WTC11 (cell line): ENCODE measurements around the gene NCMAP. TPM values are rescaled to one million over a fixed set of nuclear protein-coding genes. Genes with fewer than 3 reads are reported as not detected.

Experiments used
- ATAC-seq: fragments of 200-7000 bp; cut with Tn5 transposase; 2 replicates; pipeline ENCODE4 v1.10.0; 2021; ENCODE audit warnings: mild to moderate bottlenecking, moderate library complexity
- CTCF ChIA-PET: fragments of 300-600 bp; sonication (Branson Sonifier 250); formaldehyde crosslinking; loops from one replicate; lab custom pipeline; 2021; ENCODE audit warnings: antibody characterized with exemption; lab: Charles Lee
- POLR2A ChIA-PET: fragments of 350-600 bp; sonication (Branson Sonifier 250); formaldehyde crosslinking; loops from one replicate; lab custom pipeline; 2021; ENCODE audit warnings: antibody characterized with exemption; lab: Charles Lee
- DNase-seq: peaks from one replicate; pipeline ENCODE4 v3.0.0; 2021; ENCODE audit warnings: low spot score
- H3K27ac Mint-ChIP-seq: 2 replicates; pipeline ENCODE4 v1.8.0; 2021; ENCODE audit warnings: mixed read lengths
- H3K27me3 Mint-ChIP-seq: 2 replicates; pipeline ENCODE4 v1.8.0; 2021; ENCODE audit warnings: low read depth, mild to moderate bottlenecking, moderate library complexity, mixed read lengths
- H3K36me3 Mint-ChIP-seq: 2 replicates; pipeline ENCODE4 v1.8.0; 2021; ENCODE audit warnings: mixed read lengths
- H3K4me1 Mint-ChIP-seq: 2 replicates; pipeline ENCODE4 v1.8.0; 2022; ENCODE audit warnings: mixed read lengths
- H3K4me3 Mint-ChIP-seq: 2 replicates; pipeline ENCODE4 v1.8.0; 2021; ENCODE audit warnings: mild to moderate bottlenecking, moderate library complexity, mixed read lengths
- H3K9me3 Mint-ChIP-seq: 2 replicates; pipeline ENCODE4 v1.8.0; 2021; ENCODE audit warnings: mixed read lengths
- CREB1 ChIP-seq: sonication (generic); formaldehyde crosslinking; IDR thresholded peaks from 2 replicates; pipeline ENCODE4 v1.8.0; 2023; ENCODE audit warnings: mild to moderate bottlenecking, missing genetic modification reagents
- EMX1 ChIP-seq: fragments of 250-450 bp; sonication (Bioruptor Pico); IDR thresholded peaks from 2 replicates; pipeline ENCODE4 v1.8.0; 2021; ENCODE audit warnings: mild to moderate bottlenecking
- ETV6 ChIP-seq: sonication (generic); formaldehyde crosslinking; IDR thresholded peaks from 2 replicates; pipeline ENCODE4 v1.8.1; 2022; ENCODE audit warnings: mild to moderate bottlenecking, missing genetic modification reagents
- FOXK1 ChIP-seq: sonication (generic); formaldehyde crosslinking; IDR thresholded peaks from 2 replicates; pipeline ENCODE4 v1.8.0; 2022; ENCODE audit warnings: mild to moderate bottlenecking, moderate library complexity, missing genetic modification reagents
- JAZF1 ChIP-seq: fragments of 250-450 bp; sonication (Bioruptor Pico); IDR thresholded peaks from 2 replicates; pipeline ENCODE4 v1.9.0; 2021; ENCODE audit warnings: moderate library complexity, mild to moderate bottlenecking, inconsistent platforms
- JUN ChIP-seq: sonication (generic); formaldehyde crosslinking; IDR thresholded peaks from 2 replicates; pipeline ENCODE4 v1.8.0; 2023; ENCODE audit warnings: mild to moderate bottlenecking, missing genetic modification reagents
- KAT7 ChIP-seq: sonication (generic); formaldehyde crosslinking; IDR thresholded peaks from 2 replicates; pipeline ENCODE4 v1.8.1; 2023; ENCODE audit warnings: missing genetic modification reagents, mild to moderate bottlenecking, borderline replicate concordance
- MAX ChIP-seq: sonication (generic); formaldehyde crosslinking; IDR thresholded peaks from 2 replicates; pipeline ENCODE4 v1.8.0; 2022; ENCODE audit warnings: mild to moderate bottlenecking, missing genetic modification reagents
- NR3C1 ChIP-seq: sonication (generic); formaldehyde crosslinking; conservative IDR thresholded peaks from 2 replicates; pipeline ENCODE4 v1.8.1; 2023; ENCODE audit warnings: low read depth, mild to moderate bottlenecking, missing genetic modification reagents
- RELA ChIP-seq: sonication (generic); formaldehyde crosslinking; IDR thresholded peaks from 2 replicates; pipeline ENCODE4 v1.8.1; 2022; ENCODE audit warnings: missing genetic modification reagents, mild to moderate bottlenecking, borderline replicate concordance
- SOX15 ChIP-seq: fragments of 250-450 bp; sonication (Bioruptor Pico); IDR thresholded peaks from 2 replicates; pipeline ENCODE4 v1.9.0; 2021; ENCODE audit warnings: mild to moderate bottlenecking
- STAT6 ChIP-seq: sonication (generic); formaldehyde crosslinking; conservative IDR thresholded peaks from 2 replicates; pipeline ENCODE4 v1.8.1; 2023; ENCODE audit warnings: mild to moderate bottlenecking, low read depth, missing genetic modification reagents, moderate library complexity
- TEAD1 ChIP-seq: sonication (generic); formaldehyde crosslinking; IDR thresholded peaks from 2 replicates; pipeline ENCODE4 v1.8.0; 2022; ENCODE audit warnings: mild to moderate bottlenecking, missing genetic modification reagents
- USF1 ChIP-seq: sonication (generic); formaldehyde crosslinking; IDR thresholded peaks from 2 replicates; pipeline ENCODE4 v1.8.0; 2022; ENCODE audit warnings: mild to moderate bottlenecking, missing genetic modification reagents
- ZNF138 ChIP-seq: sonication (generic); formaldehyde crosslinking; conservative IDR thresholded peaks from 2 replicates; pipeline ENCODE4 v1.8.1; 2022; ENCODE audit warnings: mild to moderate bottlenecking, moderate library complexity, missing genetic modification reagents
- ZNF219 ChIP-seq: sonication (generic); formaldehyde crosslinking; IDR thresholded peaks from 2 replicates; pipeline ENCODE4 v1.8.0; 2023; ENCODE audit warnings: missing genetic modification reagents, mild to moderate bottlenecking, borderline replicate concordance
- ZNF317 ChIP-seq: sonication (generic); formaldehyde crosslinking; IDR thresholded peaks from 2 replicates; pipeline ENCODE4 v1.8.1; 2023; ENCODE audit warnings: low read depth, mild to moderate bottlenecking, moderate library complexity, missing genetic modification reagents, borderline replicate concordance
- ZNF396 ChIP-seq: fragments of 250-450 bp; sonication (Bioruptor Pico); IDR thresholded peaks from 2 replicates; pipeline ENCODE4 v1.8.0; 2021; ENCODE audit warnings: mild to moderate bottlenecking, moderate library complexity, borderline replicate concordance
- ZNF416 ChIP-seq: fragments of 250-450 bp; sonication (Bioruptor Pico); IDR thresholded peaks from 2 replicates; pipeline ENCODE4 v1.9.0; 2021; ENCODE audit warnings: mild to moderate bottlenecking, inconsistent platforms
- ZNF425 ChIP-seq: fragments of 250-450 bp; sonication (Bioruptor Pico); conservative IDR thresholded peaks from 2 replicates; pipeline ENCODE4 v1.9.0; 2021; ENCODE audit warnings: mild to moderate bottlenecking
- total RNA-seq: library from RNA; stranded (reverse); gene quantifications from 3 replicates; pipeline ENCODE4 v1.2.3, GENCODE V29; 2021
- TF ChIP-seq, protein P1 (sequence below): sonication (generic); formaldehyde crosslinking; IDR thresholded peaks from 2 replicates; pipeline ENCODE4 v1.8.1; 2023; ENCODE audit warnings: mild to moderate bottlenecking, moderate library complexity, missing genetic modification reagents
- TF ChIP-seq, protein P2 (sequence below): fragments of 250-450 bp; sonication (Bioruptor Pico); IDR thresholded peaks from 2 replicates; pipeline ENCODE4 v1.9.0; 2021; ENCODE audit warnings: mild to moderate bottlenecking
- TF ChIP-seq, protein P3 (sequence below): sonication (generic); formaldehyde crosslinking; IDR thresholded peaks from 2 replicates; pipeline ENCODE4 v1.8.1; 2022; ENCODE audit warnings: mild to moderate bottlenecking, moderate library complexity, missing genetic modification reagents
- TF ChIP-seq, protein P4 (sequence below): sonication (generic); formaldehyde crosslinking; IDR thresholded peaks from 2 replicates; pipeline ENCODE4 v1.8.1; 2022; ENCODE audit warnings: mild to moderate bottlenecking, missing genetic modification reagents, moderate library complexity, borderline replicate concordance

Gene NCMAP
- total RNA-seq, 1 experiment from 2014 or later = 0.26 TPM

DNA sequence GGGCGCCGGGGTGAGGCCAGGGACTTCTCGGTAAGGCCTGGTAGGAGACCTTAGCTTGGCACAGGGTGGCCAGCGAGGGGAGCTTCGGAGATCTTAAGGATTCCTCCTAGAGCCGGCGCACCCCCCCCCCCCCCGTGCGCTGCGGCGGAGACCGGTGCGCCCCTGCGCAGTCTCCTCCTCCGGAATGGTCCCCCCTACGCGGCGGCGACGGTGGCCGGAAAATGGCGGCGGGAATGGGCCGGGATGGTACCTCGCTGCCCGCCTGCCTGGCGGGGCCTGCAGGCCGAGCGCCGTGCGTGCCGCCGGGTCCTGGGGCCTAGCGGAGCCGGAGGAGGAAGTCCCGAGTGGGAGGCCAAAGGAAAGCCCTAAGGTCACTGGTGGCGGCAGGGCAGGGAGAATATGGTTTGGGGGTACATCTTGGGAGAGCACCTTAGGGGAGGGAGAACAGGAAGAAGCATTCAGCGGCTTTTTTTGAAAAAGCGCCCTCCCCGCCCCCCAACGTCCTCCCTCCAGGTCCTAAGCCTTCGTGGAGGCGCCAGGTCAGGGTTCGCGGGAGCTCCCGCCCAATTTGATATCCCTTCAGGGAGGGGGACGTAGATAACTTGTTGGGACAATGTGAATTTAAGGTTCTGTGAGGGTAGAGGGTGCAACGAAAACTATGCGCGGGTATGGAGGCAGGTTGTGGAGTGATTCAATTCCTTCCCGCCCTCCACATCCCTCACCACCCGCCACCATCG, 87.6 kb downstream of the NCMAP start (continued):
- TF ChIP-seq ZNF425 (CRISPR knock-in tag) = no peak
- no peak for TF ChIP-seq ZNF138 (CRISPR knock-in tag)
- no peak for TF ChIP-seq EMX1 (CRISPR knock-in tag)
- TF ChIP-seq RELA (CRISPR knock-in tag) = peak; percentile 59
- TF ChIP-seq USF1 (CRISPR knock-in tag) = peak; percentile 39; the same call in 1 of the 2 replicates
- no peak for TF ChIP-seq TEAD1 (CRISPR knock-in tag)
- peak; percentile 16; the same call in 1 of the 2 replicates for TF ChIP-seq KAT7 (CRISPR knock-in tag)
- TF ChIP-seq JAZF1 = no peak
- TF ChIP-seq, protein P1, sequence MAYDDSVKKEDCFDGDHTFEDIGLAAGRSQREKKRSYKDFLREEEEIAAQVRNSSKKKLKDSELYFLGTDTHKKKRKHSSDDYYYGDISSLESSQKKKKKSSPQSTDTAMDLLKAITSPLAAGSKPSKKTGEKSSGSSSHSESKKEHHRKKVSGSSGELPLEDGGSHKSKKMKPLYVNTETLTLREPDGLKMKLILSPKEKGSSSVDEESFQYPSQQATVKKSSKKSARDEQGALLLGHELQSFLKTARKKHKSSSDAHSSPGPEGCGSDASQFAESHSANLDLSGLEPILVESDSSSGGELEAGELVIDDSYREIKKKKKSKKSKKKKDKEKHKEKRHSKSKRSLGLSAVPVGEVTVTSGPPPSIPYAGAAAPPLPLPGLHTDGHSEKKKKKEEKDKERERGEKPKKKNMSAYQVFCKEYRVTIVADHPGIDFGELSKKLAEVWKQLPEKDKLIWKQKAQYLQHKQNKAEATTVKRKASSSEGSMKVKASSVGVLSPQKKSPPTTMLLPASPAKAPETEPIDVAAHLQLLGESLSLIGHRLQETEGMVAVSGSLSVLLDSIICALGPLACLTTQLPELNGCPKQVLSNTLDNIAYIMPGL (CRISPR knock-in tag) = peak; percentile 51; the same call in 1 of the 2 replicates

GRCh38 chr1:24644100-24644384, 88.2 kb downstream of the NCMAP start:
- DNase-seq (no peak), ATAC-seq (no peak)
- Mint-ChIP-seq H3K36me3 (peaks cover 43% of the 10 kb centered on the region), H3K27me3 (no peaks in the 10 kb centered on the region), H3K4me1 (peaks cover 21% of the 10 kb centered on the region), H3K4me3 (peak overlapping the region; percentile 91), H3K9me3 (no peaks in the 10 kb centered on the region), H3K27ac (peak overlapping the region; percentile 96)
- CTCF ChIA-PET = no interaction called here
- no peak for TF ChIP-seq JUN (CRISPR knock-in tag)
- no peak for TF ChIP-seq ZNF219
- no peak for TF ChIP-seq STAT6
- TF ChIP-seq ZNF416 = no peak
- TF ChIP-seq ZNF317 (CRISPR knock-in tag) = no peak
- POLR2A ChIA-PET = no interaction called here

DNA sequence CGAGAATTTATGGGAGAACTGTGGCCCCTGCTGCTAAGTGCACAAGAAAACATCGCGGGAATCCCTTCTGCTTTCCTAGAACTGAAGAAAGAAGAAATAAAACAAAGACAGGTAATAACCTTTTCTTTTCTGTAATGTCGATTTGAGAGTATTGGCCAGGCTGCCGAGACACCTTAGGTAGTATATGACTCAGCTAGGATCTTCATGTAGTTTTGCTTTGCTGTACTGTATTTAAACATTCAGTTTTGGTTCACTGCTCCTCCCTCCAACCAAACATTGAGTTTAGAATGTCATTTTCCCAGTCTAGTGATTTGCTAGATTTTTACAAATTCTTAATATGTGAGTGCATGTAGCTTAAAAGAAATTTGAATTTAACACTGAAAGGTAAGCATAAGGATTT, 93.0 kb downstream of the NCMAP start:
- Mint-ChIP-seq H3K36me3 (peaks cover 88% of the 10 kb centered on the region), H3K9me3 (no peaks in the 10 kb centered on the region)
- POLR2A ChIA-PET = no interaction called here
- TF ChIP-seq ETV6 = no peak
- TF ChIP-seq, protein P2, sequence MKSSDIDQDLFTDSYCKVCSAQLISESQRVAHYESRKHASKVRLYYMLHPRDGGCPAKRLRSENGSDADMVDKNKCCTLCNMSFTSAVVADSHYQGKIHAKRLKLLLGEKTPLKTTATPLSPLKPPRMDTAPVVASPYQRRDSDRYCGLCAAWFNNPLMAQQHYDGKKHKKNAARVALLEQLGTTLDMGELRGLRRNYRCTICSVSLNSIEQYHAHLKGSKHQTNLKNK (CRISPR knock-in tag) = no peak
- TF ChIP-seq MAX (CRISPR knock-in tag) = no peak
- TF ChIP-seq CREB1 (CRISPR knock-in tag) = no peak
- TF ChIP-seq, protein P3, sequence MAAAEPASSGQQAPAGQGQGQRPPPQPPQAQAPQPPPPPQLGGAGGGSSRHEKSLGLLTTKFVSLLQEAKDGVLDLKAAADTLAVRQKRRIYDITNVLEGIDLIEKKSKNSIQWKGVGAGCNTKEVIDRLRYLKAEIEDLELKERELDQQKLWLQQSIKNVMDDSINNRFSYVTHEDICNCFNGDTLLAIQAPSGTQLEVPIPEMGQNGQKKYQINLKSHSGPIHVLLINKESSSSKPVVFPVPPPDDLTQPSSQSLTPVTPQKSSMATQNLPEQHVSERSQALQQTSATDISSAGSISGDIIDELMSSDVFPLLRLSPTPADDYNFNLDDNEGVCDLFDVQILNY (CRISPR knock-in tag) = no peak
- TF ChIP-seq, protein P4, sequence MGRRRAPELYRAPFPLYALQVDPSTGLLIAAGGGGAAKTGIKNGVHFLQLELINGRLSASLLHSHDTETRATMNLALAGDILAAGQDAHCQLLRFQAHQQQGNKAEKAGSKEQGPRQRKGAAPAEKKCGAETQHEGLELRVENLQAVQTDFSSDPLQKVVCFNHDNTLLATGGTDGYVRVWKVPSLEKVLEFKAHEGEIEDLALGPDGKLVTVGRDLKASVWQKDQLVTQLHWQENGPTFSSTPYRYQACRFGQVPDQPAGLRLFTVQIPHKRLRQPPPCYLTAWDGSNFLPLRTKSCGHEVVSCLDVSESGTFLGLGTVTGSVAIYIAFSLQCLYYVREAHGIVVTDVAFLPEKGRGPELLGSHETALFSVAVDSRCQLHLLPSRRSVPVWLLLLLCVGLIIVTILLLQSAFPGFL = no peak
- no peak for TF ChIP-seq NR3C1
- no peak for TF ChIP-seq FOXK1 (CRISPR knock-in tag)
- TF ChIP-seq ZNF396 (CRISPR knock-in tag) = no peak
- no peak for TF ChIP-seq SOX15 (CRISPR knock-in tag)

More for the DNA sequence above, 93.0 kb downstream of the NCMAP start:
- Mint-ChIP-seq H3K4me1 (peaks cover 14% of the 10 kb centered on the region), H3K27me3 (no peaks in the 10 kb centered on the region), H3K4me3 (no peak overlapping the region), H3K27ac (no peak overlapping the region)
- ATAC-seq = no peak
- CTCF ChIA-PET = no interaction called here
- DNase-seq = no peak
